Measurements from ENCODE around the gene CAPN15. TPM values are rescaled to one million over a fixed set of nuclear protein-coding genes. Genes with fewer than 3 reads are reported as not detected.

The CAPN15 gene
- total and polyA plus RNA-seq, 10 donors = 25.8 to 71.7 (median 62.5) TPM

- intact Hi-C loops (cut with DNase I; ENCODE audit: low total_unique reads) = no loop called here
- no peaks in the 10 kb centered on the region for H3K9me3 ChIP-seq
- H3K27ac ChIP-seq = no peak overlapping the region
- H3K36me3 ChIP-seq = peaks cover 0 to 68% (median 45%) of the 10 kb centered on the region in 6 donors
- H3K4me1 ChIP-seq = peaks cover 0 to 20% (median 10%) of the 10 kb centered on the region in 6 donors
- H3K27me3 ChIP-seq (replicated peaks in 1 of 7) = no peaks in the 10 kb centered on the region
- 82 to 91% (median 84%) methylated on average over 7 to 19 of the region's 19 CpGs for WGBS, 5 donors
- DNase-seq = no peak
- TF ChIP-seq, protein P1, sequence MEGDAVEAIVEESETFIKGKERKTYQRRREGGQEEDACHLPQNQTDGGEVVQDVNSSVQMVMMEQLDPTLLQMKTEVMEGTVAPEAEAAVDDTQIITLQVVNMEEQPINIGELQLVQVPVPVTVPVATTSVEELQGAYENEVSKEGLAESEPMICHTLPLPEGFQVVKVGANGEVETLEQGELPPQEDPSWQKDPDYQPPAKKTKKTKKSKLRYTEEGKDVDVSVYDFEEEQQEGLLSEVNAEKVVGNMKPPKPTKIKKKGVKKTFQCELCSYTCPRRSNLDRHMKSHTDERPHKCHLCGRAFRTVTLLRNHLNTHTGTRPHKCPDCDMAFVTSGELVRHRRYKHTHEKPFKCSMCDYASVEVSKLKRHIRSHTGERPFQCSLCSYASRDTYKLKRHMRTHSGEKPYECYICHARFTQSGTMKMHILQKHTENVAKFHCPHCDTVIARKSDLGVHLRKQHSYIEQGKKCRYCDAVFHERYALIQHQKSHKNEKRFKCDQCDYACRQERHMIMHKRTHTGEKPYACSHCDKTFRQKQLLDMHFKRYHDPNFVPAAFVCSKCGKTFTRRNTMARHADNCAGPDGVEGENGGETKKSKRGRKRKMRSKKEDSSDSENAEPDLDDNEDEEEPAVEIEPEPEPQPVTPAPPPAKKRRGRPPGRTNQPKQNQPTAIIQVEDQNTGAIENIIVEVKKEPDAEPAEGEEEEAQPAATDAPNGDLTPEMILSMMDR (IDR thresholded peaks at IDR 0.05 in 8 of 11, conservative IDR thresholded peaks at IDR 0.05 in 3 of 11) = no peak
- TF ChIP-seq POLR2A (IDR thresholded peaks at IDR 0.05) (no peak), POLR2AphosphoS5 (IDR thresholded peaks at IDR 0.05) (peak; percentile 54 to 63 (median 62))
- no peak overlapping the region for H3K4me3 ChIP-seq
These were observed 8.1 kb upstream of the CAPN15 start for GRCh38 chr16:519425-519824.

GRCh38 chr16:519841-520687 is 7.4 kb upstream of the CAPN15 start:
- TF ChIP-seq POLR2AphosphoS5 (IDR thresholded peaks at IDR 0.05) = no peak
- TF ChIP-seq, protein P1 (IDR thresholded peaks at IDR 0.05 in 8 of 11, conservative IDR thresholded peaks at IDR 0.05 in 3 of 11) = no peak
- no peak for TF ChIP-seq POLR2A (IDR thresholded peaks at IDR 0.05)
- H3K27me3 ChIP-seq (replicated peaks in 1 of 7) = no peaks in the 10 kb centered on the region
- intact Hi-C loops (cut with DNase I; ENCODE audit: low total_unique reads) = no loop called here

DNA sequence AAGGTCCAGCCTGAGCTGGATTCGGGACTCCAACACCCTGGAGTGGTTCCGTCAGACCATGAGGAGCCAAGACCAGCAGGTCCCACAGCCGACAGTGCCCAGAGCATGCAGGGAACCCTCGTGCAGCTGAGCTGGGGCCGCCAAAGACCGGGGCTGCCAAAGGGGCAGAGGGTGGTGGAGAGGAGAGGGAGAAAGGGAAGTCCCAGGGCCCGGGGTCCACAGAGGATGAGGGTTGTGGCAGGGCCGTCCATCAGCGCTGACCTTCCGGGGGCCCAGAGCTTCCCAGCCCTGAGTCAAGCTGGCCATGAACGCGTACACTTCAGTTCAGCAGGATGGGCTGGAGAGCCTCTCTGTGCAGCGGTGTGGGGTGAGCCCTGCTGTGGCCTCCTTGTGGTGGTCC is 6.7 kb upstream of the CAPN15 start:
- H3K27me3 ChIP-seq (replicated peaks in 1 of 7) = no peaks in the 10 kb centered on the region
- 91 to 97% (median 93%) methylated on average over 13 of the region's 13 CpGs for WGBS, 5 donors
- H3K27ac ChIP-seq = no peak overlapping the region
- H3K36me3 ChIP-seq = peaks cover 0 to 54% (median 36%) of the 10 kb centered on the region in 6 donors
- no peaks in the 10 kb centered on the region for H3K9me3 ChIP-seq
- no peak for DNase-seq
- intact Hi-C loops (cut with DNase I; ENCODE audit: low total_unique reads) = no loop called here
- no peak overlapping the region for H3K4me3 ChIP-seq
- H3K4me1 ChIP-seq = peaks cover 6 to 35% (median 21%) of the 10 kb centered on the region in 6 donors
- TF ChIP-seq, protein P1 (IDR thresholded peaks at IDR 0.05 in 8 of 11, conservative IDR thresholded peaks at IDR 0.05 in 3 of 11) = no peak
- TF ChIP-seq POLR2A (IDR thresholded peaks at IDR 0.05) (no peak), POLR2AphosphoS5 (IDR thresholded peaks at IDR 0.05) (no peak)

More at GRCh38 chr16:519841-520687, 7.4 kb upstream of the CAPN15 start:
- Histone ChIP-seq H3K9me3 (no peaks in the 10 kb centered on the region), H3K36me3 (peaks cover 0 to 62% (median 43%) of the 10 kb centered on the region in 6 donors), H3K4me1 (peaks cover 0 to 27% (median 14%) of the 10 kb centered on the region in 6 donors), H3K4me3 (no peak overlapping the region), H3K27ac (no peak overlapping the region)
- 90 to 96% (median 92%) methylated on average over 10 to 35 of the region's 35 CpGs for WGBS, 5 donors
- no peak for DNase-seq

All from spleen (tissue), 11 donors.